Ishikawa (cell line): Measurements from ENCODE around the gene TST.

ENCODE experiments used
- CEBPB ChIP-seq: IDR thresholded peaks from 2 replicates; pipeline ENCODE4 v1.6.1; 2012
- CREB1 ChIP-seq: IDR thresholded peaks from 2 replicates; pipeline ENCODE4 v1.6.1; 2012; ENCODE audit warnings: low read depth
- EGR1 ChIP-seq: IDR thresholded peaks from 2 replicates; pipeline ENCODE4 v1.6.1; 2012
- EP300 ChIP-seq: IDR thresholded peaks from 2 replicates; pipeline ENCODE4 v1.6.1; 2012; ENCODE audit warnings: borderline replicate concordance
- FOXM1 ChIP-seq: IDR thresholded peaks from 2 replicates; pipeline ENCODE4 v1.6.1; 2012; ENCODE audit warnings: low read depth, borderline replicate concordance
- MAX ChIP-seq: IDR thresholded peaks from 2 replicates; pipeline ENCODE4 v1.6.1; 2012
- NFIC ChIP-seq: IDR thresholded peaks from 2 replicates; pipeline ENCODE4 v1.6.1; 2012
- RAD21 ChIP-seq: IDR thresholded peaks from 2 replicates; pipeline ENCODE4 v1.6.1; 2012; ENCODE audit warnings: low read depth
- REST ChIP-seq: IDR thresholded peaks from 2 replicates; pipeline ENCODE4 v1.6.1; 2012; ENCODE audit warnings: low read depth, mild to moderate bottlenecking
- TAF1 ChIP-seq: IDR thresholded peaks from 2 replicates; pipeline ENCODE4 v1.6.1; 2012; ENCODE audit warnings: low read depth, mild to moderate bottlenecking
- TCF12 ChIP-seq: IDR thresholded peaks from 2 replicates; pipeline ENCODE4 v1.6.1; 2012; ENCODE audit warnings: low read depth
- TEAD4 ChIP-seq: IDR thresholded peaks from 2 replicates; pipeline ENCODE4 v1.6.1; 2012
- USF1 ChIP-seq: IDR thresholded peaks from 2 replicates; pipeline ENCODE4 v1.6.1; 2012
- YY1 ChIP-seq: IDR thresholded peaks from 2 replicates; pipeline ENCODE4 v1.6.1; 2012; ENCODE audit warnings: low read depth
- ZBTB7A ChIP-seq: IDR thresholded peaks from 2 replicates; pipeline ENCODE4 v1.6.1; 2012; ENCODE audit warnings: low read depth

TST gene

GRCh38 chr22:37011472-37011871, 7.8 kb downstream of the TST start:
- TF ChIP-seq REST = no peak
- no peak for TF ChIP-seq MAX
- TF ChIP-seq YY1 = no peak
- no peak for TF ChIP-seq EP300
- TF ChIP-seq TAF1 = no peak
- no peak for TF ChIP-seq TEAD4
- TF ChIP-seq RAD21 = no peak
- no peak for TF ChIP-seq ZBTB7A
- TF ChIP-seq USF1 = no peak
- no peak for TF ChIP-seq EGR1
- no peak for TF ChIP-seq CREB1
- TF ChIP-seq TCF12 = no peak
- no peak for TF ChIP-seq FOXM1
- no peak for TF ChIP-seq NFIC
- TF ChIP-seq CEBPB = no peak

GRCh38 chr22:37010976-37011375, 8.3 kb downstream of the TST start:
- TF ChIP-seq YY1 = no peak
- TF ChIP-seq ZBTB7A = no peak
- no peak for TF ChIP-seq REST
- TF ChIP-seq TCF12 = no peak
- no peak for TF ChIP-seq TAF1
- TF ChIP-seq EGR1 = no peak
- TF ChIP-seq TEAD4 = no peak
- TF ChIP-seq FOXM1 = no peak
- TF ChIP-seq CREB1 = no peak
- no peak for TF ChIP-seq USF1

- TF ChIP-seq EGR1 = no peak
- TF ChIP-seq EP300 = no peak
- no peak for TF ChIP-seq TAF1
- TF ChIP-seq RAD21 = no peak
- no peak for TF ChIP-seq REST
- no peak for TF ChIP-seq ZBTB7A
- no peak for TF ChIP-seq CEBPB
- no peak for TF ChIP-seq TEAD4
- TF ChIP-seq CREB1 = no peak
- no peak for TF ChIP-seq TCF12
These were observed 9.1 kb downstream of the TST start for GRCh38 chr22:37010174-37010573.

GRCh38 chr22:37009490-37009889, 9.8 kb downstream of the TST start:
- TF ChIP-seq CREB1 = no peak
- no peak for TF ChIP-seq TAF1

- TF ChIP-seq EP300 = no peak
- TF ChIP-seq TAF1 = no peak
- TF ChIP-seq TEAD4 = no peak
- TF ChIP-seq EGR1 = no peak
- no peak for TF ChIP-seq CREB1
- TF ChIP-seq REST = no peak
- no peak for TF ChIP-seq USF1
These were observed 10.9 kb downstream of the TST start for GRCh38 chr22:37008365-37008764.
